GM23248 (cell line): ENCODE measurements around the gene TMEM196. TPM values are rescaled to one million over a fixed set of nuclear protein-coding genes. Genes with fewer than 3 reads are reported as not detected.
"Not testable (repeated sequence)": the region's sequence is repeated elsewhere in the genome, so short reads cannot be mapped to it uniquely, and the experiment has no call there.

ENCODE experiments used
- DNase-seq: peaks from one replicate; pipeline ENCODE4 v3.0.0-alpha.2; 2015
- H2AFZ ChIP-seq: fragments of 200-600 bp; sonication (generic); 2 replicates; pipeline ENCODE4 v1.6.1; 2016; ENCODE audit warnings: antibody characterized with exemption
- H3F3A ChIP-seq: fragments of 200-600 bp; sonication (generic); 2 replicates; pipeline ENCODE4 v1.6.1; 2016; ENCODE audit warnings: mild to moderate bottlenecking, antibody characterized with exemption, mixed run types; ENCODE audit not compliant: insufficient read depth
- H3K27ac ChIP-seq: fragments of 200-600 bp; sonication (generic); 2 replicates; pipeline ENCODE4 v1.5.1; 2016; ENCODE audit warnings: mild to moderate bottlenecking
- H3K27me3 ChIP-seq: fragments of 200-600 bp; sonication (generic); replicated peaks from 2 replicates; pipeline ENCODE4 v1.6.1; 2016; ENCODE audit warnings: mild to moderate bottlenecking; ENCODE audit not compliant: insufficient read depth
- H3K36me3 ChIP-seq: fragments of 200-600 bp; sonication (generic); 2 replicates; pipeline ENCODE4 v1.6.1; 2016; ENCODE audit warnings: low read depth, mild to moderate bottlenecking
- H3K4me1 ChIP-seq: fragments of 200-600 bp; sonication (generic); 2 replicates; pipeline ENCODE4 v1.6.1; 2016; ENCODE audit warnings: mild to moderate bottlenecking; ENCODE audit not compliant: insufficient read depth
- H3K4me2 ChIP-seq: fragments of 200-600 bp; sonication (generic); one replicate; pipeline ENCODE4 v1.6.1; 2016; ENCODE audit warnings: mild to moderate bottlenecking; ENCODE audit not compliant: unreplicated experiment
- H3K4me3 ChIP-seq: fragments of 200-600 bp; sonication (generic); 2 replicates; pipeline ENCODE4 v1.5.1; 2016; ENCODE audit warnings: mild to moderate bottlenecking
- H3K79me2 ChIP-seq: fragments of 200-600 bp; sonication (generic); 2 replicates; pipeline ENCODE4 v1.6.1; 2016; ENCODE audit warnings: mild to moderate bottlenecking; ENCODE audit not compliant: insufficient read depth
- H3K9ac ChIP-seq: fragments of 200-600 bp; sonication (generic); 2 replicates; pipeline ENCODE4 v1.6.1; 2016; ENCODE audit warnings: mild to moderate bottlenecking
- H3K9me2 ChIP-seq: fragments of 200-600 bp; sonication (generic); 2 replicates; pipeline ENCODE4 v1.6.1; 2016; ENCODE audit warnings: mixed run types, mild to moderate bottlenecking, moderate library complexity; ENCODE audit not compliant: insufficient read depth
- H3K9me3 ChIP-seq: fragments of 200-600 bp; sonication (generic); one replicate; pipeline ENCODE4 v1.6.1; 2017; ENCODE audit warnings: low read depth
- H4K20me1 ChIP-seq: fragments of 200-600 bp; sonication (generic); 2 replicates; pipeline ENCODE4 v1.6.0; 2016; ENCODE audit not compliant: insufficient read depth
- EZH2 ChIP-seq: fragments of 200-600 bp; sonication (generic); IDR thresholded peaks from 2 replicates; pipeline ENCODE4 v1.6.1; 2018; ENCODE audit warnings: antibody characterized with exemption, mild to moderate bottlenecking; ENCODE audit not compliant: insufficient read depth, poor library complexity, severe bottlenecking
- EZH2phosphoT487 ChIP-seq: fragments of 200-600 bp; sonication (generic); IDR thresholded peaks from 2 replicates; pipeline ENCODE4 v1.6.1; 2018; ENCODE audit warnings: antibody characterized with exemption, moderate library complexity, mild to moderate bottlenecking, low read depth; ENCODE audit not compliant: insufficient read depth
- whole genome bisulfite sequencing, 2 experiments: methylation state at CpG; one replicate each; pipeline ENCODE4 v1.1.6; 2015 to 2017; ENCODE audit warnings: low lambda C conversion rate in 2 of 2, low coverage in 1 of 2; ENCODE audit errors: missing lambda C conversion rate in 2 of 2; 5-methylcytosine and 5-hydroxymethylcytosine counted together
- in situ Hi-C: fragments of 300-500 bp; cut with MboI; formaldehyde crosslinking; loops from 2 replicates; pipeline ENCODE4 v1.15.0; 2020
- polyA plus RNA-seq: library from polyadenylated mRNA; unstranded; fragments of >200 nt; fragmentation: Nextera tagmentation; extraction: Ambion mirVana; gene quantifications from 2 replicates; pipeline ENCODE4 v1.2.1, GENCODE V29; 2016
- total RNA-seq: library from RNA; depleted of rRNA; stranded (reverse); fragments of >200 nt; shearing (Covaris generic); gene quantifications from 2 replicates; pipeline ENCODE4 v1.2.3, GENCODE V29; 2014

The TMEM196 gene
- total and polyA plus RNA-seq, 2 experiments from 2014 or later, result not detected

DNA sequence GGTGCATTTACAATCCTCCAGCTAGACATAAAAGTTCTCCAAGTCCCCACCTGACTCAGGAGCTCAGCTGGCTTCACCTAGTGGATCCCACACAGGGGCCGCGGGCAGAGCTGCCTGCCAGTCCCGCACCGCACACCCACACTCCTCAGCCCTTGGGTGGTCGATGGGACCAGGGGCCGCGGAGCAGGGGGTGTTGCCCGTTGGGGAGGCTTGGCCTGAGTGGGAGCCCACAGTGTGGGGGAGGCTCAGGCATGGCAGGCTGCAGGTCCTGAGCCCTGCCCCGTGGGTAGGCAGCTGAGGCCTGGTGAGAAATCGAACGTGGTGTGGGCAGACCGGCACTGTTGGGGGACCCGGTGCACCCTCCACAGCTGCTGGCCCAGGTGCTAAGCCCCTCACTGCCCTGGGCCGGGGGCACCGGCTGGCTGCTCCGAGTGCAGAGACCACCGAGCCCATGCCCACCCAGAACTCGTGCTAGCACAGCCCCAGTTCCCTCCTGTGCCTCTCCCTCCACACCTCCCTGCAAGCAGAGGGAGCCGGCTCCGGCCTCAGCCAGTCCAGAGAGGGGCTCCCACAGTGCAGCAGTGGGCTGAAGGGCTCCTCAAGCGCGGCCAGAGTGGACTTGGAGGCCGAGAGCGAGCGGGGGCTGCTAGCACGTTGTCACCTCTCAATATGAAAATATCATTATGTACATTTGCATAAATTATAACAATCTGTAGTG is 81.1 kb downstream of the TMEM196 start:
- no peak overlapping the region for H3K4me2 ChIP-seq
- TF ChIP-seq EZH2phosphoT487 (no peak), EZH2 (no peak)
- H4K20me1 ChIP-seq, result no peaks in the 10 kb centered on the region
- 93 to 95% methylated on average over 23 to 25 of the region's 26 CpGs for WGBS, 2 experiments
- no peaks in the 10 kb centered on the region for H3K79me2 ChIP-seq
- H3K27ac ChIP-seq, result no peak overlapping the region
- H3K27me3 ChIP-seq, result no peaks in the 10 kb centered on the region
- H3K9me3 ChIP-seq, result no peaks in the 10 kb centered on the region
- H3F3A ChIP-seq, result no peaks in the 10 kb centered on the region
- 0 out of 2 replicates have a peak, but pooled peaks cover 2% of the 10 kb centered on the region for H3K36me3 ChIP-seq
- H3K4me1 ChIP-seq, result no peaks in the 10 kb centered on the region; the same call in 1 of the 2 replicates
- in situ Hi-C loops, result no loop called here
- no peak overlapping the region for H3K9ac ChIP-seq
- H2AFZ ChIP-seq, result no peak overlapping the region
- H3K4me3 ChIP-seq, result no peak overlapping the region
- DNase-seq, result no peak
- no peaks in the 10 kb centered on the region for H3K9me2 ChIP-seq

GRCh38 chr7:19690736-19691135 is 82.7 kb downstream of the TMEM196 start:
- no peaks in the 10 kb centered on the region for H3K79me2 ChIP-seq
- no peaks in the 10 kb centered on the region for H3K27me3 ChIP-seq
- in situ Hi-C loops, result no loop called here
- H3K4me2 ChIP-seq, result no peak overlapping the region
- H3K9me3 ChIP-seq, result no peaks in the 10 kb centered on the region
- no peak overlapping the region for H3K4me3 ChIP-seq
- DNase-seq, result no peak
- no peaks in the 10 kb centered on the region for H3K9me2 ChIP-seq
- 20 to 32% methylated on average over 1 of the region's 1 CpG for WGBS, 2 experiments
- TF ChIP-seq EZH2, result no peak
- no peak for TF ChIP-seq EZH2phosphoT487
- no peaks in the 10 kb centered on the region; the same call in 1 of the 2 replicates for H3K4me1 ChIP-seq
- H3F3A ChIP-seq, result no peaks in the 10 kb centered on the region
- no peak overlapping the region for H3K27ac ChIP-seq
- no peaks in the 10 kb centered on the region for H3K36me3 ChIP-seq
- no peaks in the 10 kb centered on the region for H4K20me1 ChIP-seq
- no peak overlapping the region for H3K9ac ChIP-seq
- H2AFZ ChIP-seq, result no peak overlapping the region

DNA sequence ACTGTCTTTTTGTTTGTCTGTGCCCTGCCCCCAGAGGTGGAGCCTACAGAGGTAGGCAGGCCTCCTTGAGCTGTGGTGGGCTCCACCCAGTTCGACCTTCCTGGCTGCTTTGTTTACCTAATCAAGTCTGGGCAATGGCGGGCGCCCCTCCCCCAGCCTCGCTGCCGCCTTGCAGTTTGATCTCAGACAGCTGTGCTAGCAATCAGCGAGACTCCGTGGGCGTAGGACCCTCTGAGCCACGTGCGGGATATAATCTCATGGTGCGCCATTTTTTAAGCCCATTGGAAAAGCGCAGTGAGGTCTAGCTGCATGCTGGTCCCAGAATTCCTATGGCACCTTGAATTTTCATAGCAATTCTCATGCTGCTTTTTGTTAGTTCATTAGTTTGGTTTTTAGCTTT is 84.3 kb downstream of the TMEM196 start:
- H3K9me2 ChIP-seq, H3K9me3 ChIP-seq, H4K20me1 ChIP-seq, H3F3A ChIP-seq, H3K27me3 ChIP-seq, H2AFZ ChIP-seq, H3K9ac ChIP-seq, in situ Hi-C loops, H3K4me2 ChIP-seq, H3K27ac ChIP-seq, H3K36me3 ChIP-seq, H3K4me3 ChIP-seq, DNase-seq, H3K4me1 ChIP-seq, H3K79me2 ChIP-seq: not testable (repeated sequence)
- WGBS, 2 experiments, result 67 to 68% methylated on average over 12 of the region's 12 CpGs

DNA sequence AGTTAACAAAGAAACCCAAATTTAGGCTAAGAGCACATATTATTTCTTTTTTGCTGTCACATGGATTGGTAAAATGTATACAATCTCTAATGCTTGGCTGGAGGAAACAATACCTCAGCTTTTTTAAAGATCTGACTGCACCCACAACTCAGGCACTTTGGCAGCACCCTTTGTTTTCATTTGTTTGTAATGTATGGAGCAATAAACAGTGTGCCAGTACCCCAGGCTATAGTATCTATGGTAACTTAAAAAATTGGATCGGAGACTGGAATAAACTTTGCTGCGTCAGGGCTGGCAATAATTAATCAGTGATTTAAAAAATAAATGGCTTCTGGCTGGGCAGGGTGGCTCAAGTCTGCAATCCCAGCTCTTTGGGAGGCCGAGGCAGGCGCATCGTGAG is 91.8 kb downstream of the TMEM196 start:
- Histone ChIP-seq H2AFZ (no peak overlapping the region), H3K27ac (no peak overlapping the region), H3K4me3 (no peak overlapping the region), H3K4me1 (no peaks in the 10 kb centered on the region), H4K20me1 (no peaks in the 10 kb centered on the region), H3K4me2 (no peak overlapping the region), H3K9me2 (no peaks in the 10 kb centered on the region), H3K27me3 (no peaks in the 10 kb centered on the region), H3K9ac (no peak overlapping the region), H3F3A (no peaks in the 10 kb centered on the region), H3K9me3 (no peaks in the 10 kb centered on the region), H3K79me2 (no peaks in the 10 kb centered on the region), H3K36me3 (no peaks in the 10 kb centered on the region)
- in situ Hi-C loops, result no loop called here
- no peak for DNase-seq
- 84 to 88% methylated on average over 5 of the region's 5 CpGs for WGBS, 2 experiments
- TF ChIP-seq EZH2 (no peak), EZH2phosphoT487 (no peak)

DNA sequence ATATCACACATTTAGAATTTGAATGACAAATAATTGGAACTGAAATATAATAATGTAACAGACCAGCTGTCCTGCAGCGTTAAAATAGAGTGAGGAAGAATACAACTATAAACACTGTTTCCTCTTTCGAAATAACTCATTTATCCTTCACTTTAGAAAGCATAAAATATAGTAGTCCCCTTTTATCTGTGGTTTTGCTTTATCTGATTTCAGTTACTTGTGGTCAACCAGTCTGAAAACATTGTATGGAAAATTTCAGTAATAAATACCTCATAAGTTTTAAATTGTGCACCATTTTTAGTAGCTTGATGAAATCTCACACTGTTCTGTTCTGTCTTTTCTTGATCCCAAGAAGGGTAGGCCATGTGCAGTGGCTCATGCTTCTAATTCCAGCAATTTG is 96.2 kb downstream of the TMEM196 start:
- no peak overlapping the region for H3K9ac ChIP-seq
- H3K4me3 ChIP-seq, result no peak overlapping the region
- H3K9me3 ChIP-seq, result no peaks in the 10 kb centered on the region
- H3K36me3 ChIP-seq, result no peaks in the 10 kb centered on the region
- no peak overlapping the region for H3K27ac ChIP-seq
- no peak overlapping the region for H2AFZ ChIP-seq
- DNase-seq, result no peak
- no peaks in the 10 kb centered on the region for H3K4me1 ChIP-seq
- no peaks in the 10 kb centered on the region for H3K27me3 ChIP-seq
- TF ChIP-seq EZH2phosphoT487 (no peak), EZH2 (no peak)
- in situ Hi-C loops, result no loop called here
- no peaks in the 10 kb centered on the region for H4K20me1 ChIP-seq
- WGBS, 2 experiments, result 2 to 7% methylated on average over 2 of the region's 2 CpGs
- H3K4me2 ChIP-seq, result no peak overlapping the region
- H3F3A ChIP-seq, result no peaks in the 10 kb centered on the region
- no peaks in the 10 kb centered on the region for H3K79me2 ChIP-seq
- H3K9me2 ChIP-seq, result no peaks in the 10 kb centered on the region
